Measurements from ENCODE around the gene PRRG1.

DNA sequence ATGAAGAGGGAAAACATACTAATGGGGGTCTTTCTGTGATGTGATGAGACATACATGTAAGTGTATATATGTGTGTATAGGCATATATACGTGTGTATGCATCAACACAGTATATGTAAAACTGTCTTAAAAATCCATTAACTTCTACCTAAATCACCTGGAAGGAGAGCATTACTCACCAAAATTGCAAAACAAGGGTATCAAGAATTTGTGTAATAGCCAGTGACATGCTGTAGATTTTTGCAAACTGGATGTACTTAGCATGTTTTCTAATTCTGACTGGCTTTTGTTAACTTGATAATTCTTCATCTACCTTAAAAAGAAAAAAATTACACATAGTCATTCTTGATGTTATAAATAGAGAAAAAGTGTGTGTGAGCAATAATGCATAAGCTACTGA lies 104.7 kb downstream of the PRRG1 start:
- TF ChIP-seq CREB1 (IDR thresholded peaks at IDR 0.05; ENCODE audit: low read depth) (no peak), RAD21 (IDR thresholded peaks at IDR 0.05; ENCODE audit: low read depth) (no peak), EGR1 (IDR thresholded peaks at IDR 0.05) (no peak), YY1 (IDR thresholded peaks at IDR 0.05; ENCODE audit: low read depth) (no peak), TAF1 (IDR thresholded peaks at IDR 0.05; ENCODE audit: low read depth) (no peak), ZBTB7A (IDR thresholded peaks at IDR 0.05; ENCODE audit: low read depth) (no peak)
